Erythroblast (primary cell): Measurements from ENCODE around the gene CHCHD3.

Source experiments
- GATA1 ChIP-seq: IDR thresholded peaks from 2 replicates; pipeline ENCODE4 v1.6.1; 2011; ENCODE audit warnings: low read depth, mild to moderate bottlenecking, control low read depth, low read length, moderate library complexity
- POLR2A ChIP-seq: IDR thresholded peaks from 2 replicates; pipeline ENCODE4 v1.6.1; 2011; ENCODE audit warnings: mild to moderate bottlenecking, low read length

DNA sequence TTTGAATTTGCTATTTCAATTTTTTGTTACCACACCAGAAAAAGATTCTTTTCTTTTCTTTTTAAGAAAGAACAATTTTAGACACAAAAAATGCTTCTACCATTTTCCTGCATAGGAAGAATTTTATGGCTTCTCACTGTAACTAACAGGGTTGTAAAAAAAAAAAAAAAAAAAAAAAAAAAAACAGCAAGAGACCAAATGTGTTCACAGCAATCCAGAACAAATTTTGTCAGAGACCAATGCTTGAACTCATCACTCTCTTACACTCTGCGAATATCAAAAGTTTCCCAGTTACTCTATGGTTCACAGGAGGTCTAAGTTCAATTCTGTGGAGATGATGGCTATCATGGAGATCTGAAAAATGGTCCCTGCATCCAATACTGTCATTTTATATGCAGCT is 84.4 kb downstream of the CHCHD3 start:
- TF ChIP-seq POLR2A (no peak), GATA1 (no peak)
